Left lung (tissue), 10 donors: ENCODE data around the gene DOCK8. TPM values are rescaled to one million over a fixed set of nuclear protein-coding genes. Genes with fewer than 3 reads are reported as not detected.

Experiments
- ATAC-seq: fragments of 200-7000 bp; cut with Tn5 transposase; one replicate; pipeline ENCODE4 v1.9.1; 2020; ENCODE audit warnings: moderate library complexity
- DNase-seq, 4 donors: peaks; one replicate each; pipeline ENCODE4 v3.0.0-alpha.2; 2013 to 2020
- H3K27ac ChIP-seq, 2 donors: fragments of 200-600 bp; sonication (generic) in 1 of 2; one replicate each; pipeline versions ENCODE4 v1.5.0 to v1.8.0; 2020 to 2021
- H3K27me3 ChIP-seq, 2 donors: fragments of 200-600 bp; sonication (generic) in 1 of 2; one replicate each; pipeline versions ENCODE4 v1.5.0 to v1.8.0; 2020 to 2021
- H3K36me3 ChIP-seq, 2 donors: fragments of 200-600 bp; sonication (generic) in 1 of 2; one replicate each; pipeline versions ENCODE4 v1.5.0 to v1.8.0; 2020 to 2021
- H3K4me1 ChIP-seq, 2 donors: fragments of 200-600 bp; one replicate each; pipeline ENCODE4 v1.8.0; 2021
- H3K4me3 ChIP-seq, 2 donors: fragments of 200-600 bp; sonication (generic) in 1 of 2; one replicate each; pipeline versions ENCODE4 v1.5.0 to v1.8.0; 2020 to 2021; ENCODE audit warnings: mild to moderate bottlenecking in 1 of 2
- H3K9me3 ChIP-seq, 2 donors: fragments of 200-600 bp; sonication (generic) in 1 of 2; one replicate each; pipeline versions ENCODE4 v1.5.0 to v1.8.0; 2020 to 2021
- CTCF ChIP-seq, 2 donors: fragments of 200-600 bp; sonication (generic) in 1 of 2; IDR thresholded peaks; one replicate each; pipeline versions ENCODE4 v1.5.0 to v1.8.0; 2021; ENCODE audit warnings: antibody characterized with exemption in 2 of 2
- intact Hi-C, 2 donors: fragments of 100-400 bp; cut with DNase I; formaldehyde crosslinking; loops; one replicate each; pipeline versions ENCODE4 v1.11.2 to v1.14.2; 2022
- polyA plus RNA-seq, 6 donors: library from polyadenylated mRNA; unstranded; fragments of 120-200 nt; gene quantifications; one replicate each; pipeline ENCODE4 v1.2.1, GENCODE V29; 2013; ENCODE audit not compliant: insufficient read length in 6 of 6
- total RNA-seq, 2 donors: library from RNA; stranded (reverse); fragmentation: NEBNext Ultra II Directional; extraction: Animal tissue kit (Norgen Biotek cat#: 25700); gene quantifications; one replicate each; pipeline ENCODE4 v1.2.1, GENCODE V29; 2021
- donor health status: DM: no; HTN: yes; CAD: no.
- donor health status: DM: no; HTN: no; CAD: no.

Gene DOCK8
- total and polyA plus RNA-seq, 8 donors = 5.9 to 95.9 (median 8.5) TPM

- no peak for TF ChIP-seq CTCF (IDR thresholded peaks at IDR 0.05)
- no peak for DNase-seq
- Histone ChIP-seq H3K27ac (no peak overlapping the region), H3K4me3 (no peak overlapping the region), H3K27me3 (no peaks in the 10 kb centered on the region), H3K4me1 (no peaks in the 10 kb centered on the region), H3K36me3 (peaks cover 0 to 97% of the 10 kb centered on the region in 2 donors), H3K9me3 (no peaks in the 10 kb centered on the region)
- intact Hi-C loops = no loop called here
- no peak for ATAC-seq
These were observed 174.5 kb downstream of the DOCK8 start for GRCh38 chr9:389159-389558.

GRCh38 chr9:389758-390157 lies 175.1 kb downstream of the DOCK8 start:
- H3K9me3 ChIP-seq = no peaks in the 10 kb centered on the region
- ATAC-seq (peak; percentile 84), DNase-seq (peak in 1 of 4 donors; percentile 41)
- TF ChIP-seq CTCF (IDR thresholded peaks at IDR 0.05) = no peak
- H3K27me3 ChIP-seq = no peaks in the 10 kb centered on the region
- H3K4me3 ChIP-seq = no peak overlapping the region
- no peak overlapping the region for H3K27ac ChIP-seq
- H3K36me3 ChIP-seq = peaks cover 0 to 97% of the 10 kb centered on the region in 2 donors
- intact Hi-C loops = no loop called here
- no peaks in the 10 kb centered on the region for H3K4me1 ChIP-seq

DNA sequence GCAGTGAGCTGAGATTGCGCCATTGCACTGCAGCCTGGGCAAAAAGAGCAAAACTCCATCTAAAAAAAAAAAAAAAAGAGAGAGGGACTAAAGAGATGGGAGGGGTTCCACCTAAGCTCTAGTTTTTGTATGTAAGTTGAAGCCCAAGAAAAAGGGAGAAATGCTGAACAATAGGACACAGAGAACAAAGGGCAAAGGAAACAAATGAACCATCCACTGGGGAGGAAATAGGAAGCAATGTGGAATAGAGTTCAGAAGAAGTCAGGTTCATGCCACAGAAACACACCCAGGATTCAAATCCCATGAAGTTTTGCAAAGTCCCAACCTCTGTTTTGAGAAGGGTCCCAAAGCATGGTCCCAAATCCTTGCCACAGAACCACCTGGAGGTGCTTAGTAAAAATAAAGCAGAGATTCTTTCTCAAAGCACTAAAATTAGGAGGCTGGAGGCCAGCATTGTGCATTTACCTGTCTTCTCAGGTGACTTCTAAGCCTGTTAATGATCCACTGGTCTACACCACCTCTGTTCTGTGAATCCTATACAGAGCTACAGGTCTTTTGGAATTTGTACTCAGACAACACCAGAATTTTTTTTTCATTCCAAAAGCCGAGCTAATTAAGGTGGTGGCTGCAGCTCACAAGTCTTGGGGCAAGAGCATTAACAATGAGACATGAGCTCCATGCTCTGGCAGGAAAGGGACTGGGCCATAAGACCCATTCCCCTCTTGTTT lies 177.6 kb downstream of the DOCK8 start:
- Histone ChIP-seq H3K27me3 (no peaks in the 10 kb centered on the region), H3K4me1 (no peaks in the 10 kb centered on the region), H3K36me3 (peaks cover 0 to 95% of the 10 kb centered on the region in 2 donors), H3K9me3 (no peaks in the 10 kb centered on the region), H3K27ac (no peak overlapping the region), H3K4me3 (no peak overlapping the region)
- intact Hi-C loops = no loop called here
- ATAC-seq (no peak), DNase-seq (no peak)
- no peak for TF ChIP-seq CTCF (IDR thresholded peaks at IDR 0.05)

DNA sequence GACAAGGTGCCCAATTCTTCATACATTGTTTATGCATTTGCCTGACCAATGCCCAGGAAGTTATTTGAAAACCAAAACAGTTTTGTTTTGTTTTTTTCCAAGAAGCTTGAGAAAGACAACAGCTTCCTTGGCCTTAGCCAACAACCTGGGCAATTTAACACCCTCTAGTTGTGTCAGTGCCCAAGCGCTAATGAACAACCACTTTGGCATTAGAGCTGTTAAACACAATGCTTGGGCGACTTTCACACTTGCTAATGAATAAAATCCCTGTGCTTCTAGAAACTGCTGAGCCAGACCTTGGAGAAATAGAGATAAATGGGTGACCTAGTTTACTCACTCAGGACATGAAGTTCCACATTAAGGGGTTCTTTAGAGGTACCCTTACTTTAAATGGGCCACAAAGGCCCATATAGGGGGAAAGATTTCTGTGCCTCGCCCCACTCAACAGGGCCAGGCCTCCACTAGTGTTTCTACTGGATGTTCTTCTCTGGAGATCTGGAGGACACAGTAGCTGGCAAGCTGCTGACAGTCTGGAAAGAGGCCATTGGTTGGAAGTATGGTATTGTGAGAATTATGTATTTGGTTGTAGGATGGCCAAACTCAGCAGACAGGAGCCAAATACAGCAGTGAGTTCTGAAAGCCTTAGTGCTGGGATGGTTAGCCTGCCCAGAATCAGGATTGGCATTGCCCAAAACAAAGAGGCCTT lies 179.8 kb downstream of the DOCK8 start:
- intact Hi-C loops = no loop called here
- H3K27ac ChIP-seq = no peak overlapping the region
- ATAC-seq (no peak), DNase-seq (no peak)
- H3K4me1 ChIP-seq = no peaks in the 10 kb centered on the region
- no peaks in the 10 kb centered on the region for H3K9me3 ChIP-seq
- H3K4me3 ChIP-seq = no peak overlapping the region
- no peak for TF ChIP-seq CTCF (IDR thresholded peaks at IDR 0.05)
- no peaks in the 10 kb centered on the region for H3K27me3 ChIP-seq
- peaks cover 0 to 93% of the 10 kb centered on the region in 2 donors for H3K36me3 ChIP-seq

- intact Hi-C loops = no loop called here
These were observed 181.7 kb downstream of the DOCK8 start for GRCh38 chr9:396396-396795.

More at GRCh38 chr9:396396-396795, 181.7 kb downstream of the DOCK8 start:
- H3K4me3 ChIP-seq = no peak overlapping the region
- no peak for ATAC-seq
- no peak for TF ChIP-seq CTCF (IDR thresholded peaks at IDR 0.05)
- no peak overlapping the region for H3K27ac ChIP-seq
- DNase-seq = no peak
- no peaks in the 10 kb centered on the region for H3K9me3 ChIP-seq
- H3K4me1 ChIP-seq = no peaks in the 10 kb centered on the region
- peaks cover 0 to 84% of the 10 kb centered on the region in 2 donors for H3K36me3 ChIP-seq
- no peaks in the 10 kb centered on the region for H3K27me3 ChIP-seq
